ENCODE measurements around the gene MYO9B. TPM values are rescaled to one million over a fixed set of nuclear protein-coding genes. Genes with fewer than 3 reads are reported as not detected.

Gene MYO9B
- total RNA-seq, 2 donors from 2014 or later, result 229 to 257 TPM

DNA sequence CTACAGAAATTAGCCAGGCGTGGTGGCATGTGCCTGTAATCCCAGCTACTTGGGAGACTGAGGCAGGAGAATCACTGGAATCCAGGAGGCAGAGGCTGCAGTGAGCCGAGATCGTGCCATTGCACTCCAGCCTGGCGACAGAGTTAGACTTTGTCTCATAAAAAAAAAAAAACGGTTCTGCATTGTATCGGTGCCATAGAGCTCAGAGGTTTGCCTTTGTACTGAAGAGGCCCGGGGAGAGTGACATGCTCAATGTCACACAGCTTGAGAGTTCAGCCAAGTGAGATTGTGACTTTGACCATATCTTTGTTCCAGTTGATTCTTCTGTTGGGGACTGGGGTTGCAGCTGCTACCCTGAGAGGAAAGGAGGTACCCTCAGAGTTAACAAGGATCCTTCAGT lies 4.7 kb upstream of the MYO9B start:
- DNase-seq (ENCODE audit: low spot score), result no peak
- Histone ChIP-seq H3K4me3 (no peak overlapping the region), H3K4me1 (ENCODE audit: control insufficient read depth in 1 of 2, low read depth in 2 of 2) (peaks cover 7 to 8% of the 10 kb centered on the region in 2 donors), H3K9me3 (no peaks in the 10 kb centered on the region), H3K36me3 (no peaks in the 10 kb centered on the region), H3K27ac (no peak overlapping the region), H3K27me3 (replicated peaks; ENCODE audit: insufficient read depth) (no peaks in the 10 kb centered on the region)
- ATAC-seq (ENCODE audit: insufficient number of reproducible peaks, low FRiP score, low read depth), result no peak
- TF ChIP-seq, protein P1, sequence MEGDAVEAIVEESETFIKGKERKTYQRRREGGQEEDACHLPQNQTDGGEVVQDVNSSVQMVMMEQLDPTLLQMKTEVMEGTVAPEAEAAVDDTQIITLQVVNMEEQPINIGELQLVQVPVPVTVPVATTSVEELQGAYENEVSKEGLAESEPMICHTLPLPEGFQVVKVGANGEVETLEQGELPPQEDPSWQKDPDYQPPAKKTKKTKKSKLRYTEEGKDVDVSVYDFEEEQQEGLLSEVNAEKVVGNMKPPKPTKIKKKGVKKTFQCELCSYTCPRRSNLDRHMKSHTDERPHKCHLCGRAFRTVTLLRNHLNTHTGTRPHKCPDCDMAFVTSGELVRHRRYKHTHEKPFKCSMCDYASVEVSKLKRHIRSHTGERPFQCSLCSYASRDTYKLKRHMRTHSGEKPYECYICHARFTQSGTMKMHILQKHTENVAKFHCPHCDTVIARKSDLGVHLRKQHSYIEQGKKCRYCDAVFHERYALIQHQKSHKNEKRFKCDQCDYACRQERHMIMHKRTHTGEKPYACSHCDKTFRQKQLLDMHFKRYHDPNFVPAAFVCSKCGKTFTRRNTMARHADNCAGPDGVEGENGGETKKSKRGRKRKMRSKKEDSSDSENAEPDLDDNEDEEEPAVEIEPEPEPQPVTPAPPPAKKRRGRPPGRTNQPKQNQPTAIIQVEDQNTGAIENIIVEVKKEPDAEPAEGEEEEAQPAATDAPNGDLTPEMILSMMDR (IDR thresholded peaks at IDR 0.05), result no peak

DNA sequence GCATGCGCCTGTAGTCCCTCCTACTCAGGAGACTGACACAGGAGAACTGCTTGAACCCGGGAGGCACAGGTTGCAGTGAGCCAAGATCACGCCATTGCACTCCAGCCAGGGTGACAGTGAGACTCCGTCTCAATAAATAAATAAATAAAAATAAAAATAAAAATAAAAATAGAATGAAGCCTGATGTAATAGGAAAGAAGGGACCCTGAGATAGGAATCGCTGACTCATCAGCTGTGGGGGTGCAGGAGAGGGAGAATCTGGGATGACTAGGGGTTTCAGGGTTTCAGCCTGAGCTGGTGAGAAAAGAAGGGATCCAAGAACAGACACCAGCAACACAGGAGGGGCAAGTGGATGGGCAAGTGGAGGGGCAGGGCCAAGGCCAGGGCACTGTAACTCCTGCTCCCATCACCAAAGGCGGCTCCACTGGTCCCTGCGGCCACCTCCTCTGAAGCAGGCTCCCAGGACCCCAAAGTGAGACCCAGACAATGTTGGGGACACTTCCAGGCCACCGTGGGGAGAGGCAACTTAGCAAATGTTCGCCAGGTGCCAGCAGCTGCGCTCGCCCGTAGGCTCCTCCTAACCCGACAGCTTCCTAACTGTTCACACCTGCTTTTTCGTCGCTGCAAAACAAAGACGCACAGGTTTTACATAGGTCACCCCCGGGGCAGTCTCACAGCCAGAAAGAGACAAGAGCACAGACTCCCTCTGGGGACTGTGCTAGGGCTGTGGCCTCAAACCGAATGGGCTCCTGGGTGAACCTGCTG lies 1.5 kb upstream of the MYO9B start:
- peak overlapping the region; percentile 90 for H3K4me3 ChIP-seq
- no peaks in the 10 kb centered on the region for H3K9me3 ChIP-seq
- H3K36me3 ChIP-seq, result no peaks in the 10 kb centered on the region
- H3K27me3 ChIP-seq (replicated peaks; ENCODE audit: insufficient read depth), result no peaks in the 10 kb centered on the region
- TF ChIP-seq, protein P1 (IDR thresholded peaks at IDR 0.05), result no peak
- DNase-seq (ENCODE audit: low spot score), result no peak
- peaks cover 29 to 32% of the 10 kb centered on the region in 2 donors for H3K4me1 ChIP-seq (ENCODE audit: control insufficient read depth in 1 of 2, low read depth in 2 of 2)
- ATAC-seq (ENCODE audit: insufficient number of reproducible peaks, low FRiP score, low read depth), result no peak
- no peak overlapping the region for H3K27ac ChIP-seq

- Histone ChIP-seq H3K36me3 (no peaks in the 10 kb centered on the region), H3K4me3 (peak overlapping the region; percentile 90), H3K27me3 (replicated peaks; ENCODE audit: insufficient read depth) (no peaks in the 10 kb centered on the region), H3K4me1 (ENCODE audit: control insufficient read depth in 1 of 2, low read depth in 2 of 2) (peaks cover 31 to 38% of the 10 kb centered on the region in 2 donors), H3K9me3 (no peaks in the 10 kb centered on the region), H3K27ac (peak overlapping the region; percentile 70 to 71)
- peak; percentile 1 for ATAC-seq (ENCODE audit: insufficient number of reproducible peaks, low FRiP score, low read depth)
- TF ChIP-seq, protein P1 (IDR thresholded peaks at IDR 0.05), result no peak
- no peak for DNase-seq (ENCODE audit: low spot score)
These were observed 943 bp upstream of the MYO9B start for GRCh38 chr19:17074634-17075034.

DNA sequence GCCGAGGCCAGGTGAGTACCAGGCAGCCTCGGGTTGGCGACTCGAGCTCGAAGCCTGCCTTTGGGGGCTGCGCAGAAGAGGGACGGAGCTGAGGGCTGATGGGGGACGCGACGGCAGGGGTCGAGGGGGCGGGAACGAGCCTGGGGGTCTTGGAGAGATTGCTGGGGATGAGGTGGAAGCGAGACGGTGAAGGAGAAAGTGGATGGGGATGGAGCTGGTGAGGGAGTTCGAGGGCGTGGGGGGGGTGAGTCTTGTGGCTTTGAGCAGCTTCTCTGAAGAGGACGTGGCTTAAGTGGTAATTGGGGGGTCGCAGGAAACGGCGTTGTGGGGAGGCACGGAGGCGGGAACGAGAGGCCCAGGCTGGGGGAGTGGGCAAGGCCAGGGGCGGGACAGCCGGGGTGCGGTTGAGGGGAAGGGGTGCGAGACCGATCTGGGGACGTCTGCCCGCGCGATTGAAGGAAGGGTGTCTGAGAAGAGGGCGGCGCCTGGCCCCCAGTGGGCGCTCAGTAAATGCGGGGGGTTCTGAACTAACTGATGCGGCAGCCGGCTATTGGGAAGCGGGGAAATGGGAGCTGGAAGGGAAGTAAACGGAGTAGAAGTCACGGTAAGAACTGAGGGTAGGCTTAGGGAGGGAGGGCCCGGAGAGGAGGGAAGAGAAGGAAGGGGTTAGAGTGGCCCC lies 426 bp downstream of the MYO9B start:
- ATAC-seq (ENCODE audit: insufficient number of reproducible peaks, low FRiP score, low read depth) (no peak), DNase-seq (ENCODE audit: low spot score) (no peak)
- H3K4me1 ChIP-seq (ENCODE audit: control insufficient read depth in 1 of 2, low read depth in 2 of 2), result peaks cover 38 to 47% of the 10 kb centered on the region in 2 donors
- H3K36me3 ChIP-seq, result no peaks in the 10 kb centered on the region
- peak overlapping the region; percentile 92 for H3K4me3 ChIP-seq
- H3K9me3 ChIP-seq, result no peaks in the 10 kb centered on the region
- TF ChIP-seq, protein P1 (IDR thresholded peaks at IDR 0.05), result no peak
- peak overlapping the region; percentile 85 to 97 for H3K27ac ChIP-seq
- H3K27me3 ChIP-seq (replicated peaks; ENCODE audit: insufficient read depth), result no peaks in the 10 kb centered on the region

DNA sequence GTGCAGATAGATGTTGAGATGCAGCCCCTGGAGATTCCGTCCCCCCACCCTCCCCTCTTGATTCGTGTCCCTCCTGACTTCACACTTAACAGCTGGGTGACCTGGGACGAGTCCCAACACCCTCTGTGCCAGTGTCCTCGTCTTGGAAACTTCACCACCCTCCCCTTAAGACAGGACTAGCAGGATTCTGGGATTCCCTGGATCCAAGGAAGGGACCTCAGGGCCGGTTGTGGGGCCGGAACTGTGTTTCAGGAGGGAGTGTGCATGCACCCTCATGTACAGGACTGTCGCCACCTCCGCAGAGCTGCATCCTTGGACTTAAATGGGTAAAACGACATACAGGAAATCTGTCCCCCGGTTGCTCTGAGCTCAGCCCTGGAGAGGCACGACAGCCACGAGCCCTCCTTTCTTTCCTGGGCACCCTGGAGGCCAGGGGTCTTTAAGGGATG lies 990 bp downstream of the MYO9B start:
- peaks cover 44 to 52% of the 10 kb centered on the region in 2 donors for H3K4me1 ChIP-seq (ENCODE audit: control insufficient read depth in 1 of 2, low read depth in 2 of 2)
- H3K27ac ChIP-seq, result peak overlapping the region; percentile 85 to 97
- no peaks in the 10 kb centered on the region for H3K9me3 ChIP-seq
- peak overlapping the region; percentile 92 for H3K4me3 ChIP-seq
- no peaks in the 10 kb centered on the region for H3K27me3 ChIP-seq (replicated peaks; ENCODE audit: insufficient read depth)
- TF ChIP-seq, protein P1 (IDR thresholded peaks at IDR 0.05), result no peak
- DNase-seq (ENCODE audit: low spot score), result no peak
- ATAC-seq (ENCODE audit: insufficient number of reproducible peaks, low FRiP score, low read depth), result no peak
- H3K36me3 ChIP-seq, result no peaks in the 10 kb centered on the region

Data from thoracic aorta (tissue), 2 donors.